Prostate gland (tissue), 2 donors: Measurements from ENCODE around the gene PPM1A. TPM values are rescaled to one million over a fixed set of nuclear protein-coding genes. Genes with fewer than 3 reads are reported as not detected.
"Not testable (repeated sequence)": the region's sequence is repeated elsewhere in the genome, so short reads cannot be mapped to it uniquely, and the experiment has no call there.

Experiments used
- DNase-seq: peaks from one replicate; pipeline ENCODE4 v3.0.0-alpha.2; 2019; ENCODE audit warnings: low spot score
- H3K27ac ChIP-seq, 2 donors: fragments of 200-600 bp; sonication (generic); 2 replicates each; pipeline ENCODE4 v1.5.1; 2017 to 2019
- H3K27me3 ChIP-seq: fragments of 200-600 bp; sonication (generic); replicated peaks from 2 replicates; pipeline ENCODE4 v1.5.1; 2019; ENCODE audit not compliant: insufficient read depth
- H3K36me3 ChIP-seq, 2 donors: fragments of 200-600 bp; sonication (generic); 1 replicate in 1 of 2; 2 replicates in 1 of 2; pipeline versions ENCODE4 v1.5.1 to v1.8.1; 2017 to 2019
- H3K4me1 ChIP-seq: fragments of 200-600 bp; sonication (generic); replicated peaks from 2 replicates; pipeline ENCODE4 v1.5.1; 2019
- H3K4me3 ChIP-seq, 2 donors: fragments of 200-600 bp; sonication (generic); 2 replicates each; pipeline ENCODE4 v1.5.1; 2017 to 2019
- H3K9me3 ChIP-seq: fragments of 200-600 bp; sonication (generic); 2 replicates; pipeline ENCODE4 v1.5.1; 2017
- CTCF ChIP-seq, 4 experiments: fragments of 200-600 bp in 2 of 4; fragments of 450-650 bp in 2 of 4; sonication (generic) in 2 of 4; IDR thresholded peaks; 1 replicate in 3 of 4; 2 replicates in 1 of 4; pipeline ENCODE4 v1.5.1; 2016 to 2019; ENCODE audit warnings: antibody characterized with exemption in 4 of 4, mild to moderate bottlenecking in 2 of 4, moderate library complexity in 2 of 4
- POLR2A ChIP-seq: fragments of 450-650 bp; IDR thresholded peaks from one replicate; pipeline ENCODE4 v1.6.1; 2016; ENCODE audit warnings: antibody characterized with exemption, mild to moderate bottlenecking
- POLR2AphosphoS5 ChIP-seq: sonication (generic); formaldehyde crosslinking; IDR thresholded peaks from one replicate; pipeline ENCODE4 v1.6.1; 2017; ENCODE audit warnings: antibody characterized with exemption
- WGBS: methylation state at CpG from one replicate; pipeline ENCODE4 v1.1.5; 2018; 5-methylcytosine and 5-hydroxymethylcytosine counted together
- intact Hi-C: fragments of 100-400 bp; cut with DNase I; formaldehyde crosslinking; loops from one replicate; pipeline ENCODE4 v1.14.2; 2022
- total RNA-seq, 2 donors: library from RNA; depleted of rRNA; stranded (reverse); fragments of >200 nt; gene quantifications; one replicate each; pipeline ENCODE4 v1.1.0, GENCODE V29; 2016

PPM1A gene
- total RNA-seq, 2 donors from 2014 or later: 41.4 to 50.6 TPM

- WGBS: 50% methylated on average over 4 of the region's 4 CpGs
- intact Hi-C loops: no loop called here
Observed at GRCh38 chr14:60317609-60318008, 68.6 kb downstream of the PPM1A start.

GRCh38 chr14:60320860-60321259, 71.8 kb downstream of the PPM1A start:
- H3K4me1 ChIP-seq, H3K9me3 ChIP-seq, DNase-seq, H3K27ac ChIP-seq, H3K36me3 ChIP-seq, intact Hi-C loops, H3K27me3 ChIP-seq, H3K4me3 ChIP-seq: not testable (repeated sequence)
- 94% methylated on average over 3 of the region's 3 CpGs for WGBS

More at GRCh38 chr14:60317609-60318008, 68.6 kb downstream of the PPM1A start:
- no peak for TF ChIP-seq POLR2AphosphoS5
- Histone ChIP-seq H3K4me1 (no peaks in the 10 kb centered on the region), H3K4me3 (no peak overlapping the region), H3K27ac (no peak overlapping the region), H3K9me3 (no peaks in the 10 kb centered on the region), H3K27me3 (no peaks in the 10 kb centered on the region), H3K36me3 (no peaks in the 10 kb centered on the region)
- DNase-seq: no peak

GRCh38 chr14:60323199-60323896, 74.3 kb downstream of the PPM1A start:
- TF ChIP-seq POLR2A: no peak
- TF ChIP-seq POLR2AphosphoS5: no peak
- TF ChIP-seq CTCF (IDR thresholded peaks at IDR 0.05): no peak
- no peaks in the 10 kb centered on the region for H3K36me3 ChIP-seq
- no peak overlapping the region for H3K27ac ChIP-seq
- H3K4me3 ChIP-seq: no peak overlapping the region
- no peak for DNase-seq
- H3K9me3 ChIP-seq: no peaks in the 10 kb centered on the region
- WGBS: 84% methylated on average over 14 of the region's 14 CpGs
- no peaks in the 10 kb centered on the region for H3K27me3 ChIP-seq
- intact Hi-C loops: no loop called here
- H3K4me1 ChIP-seq: no peaks in the 10 kb centered on the region

- TF ChIP-seq CTCF (IDR thresholded peaks at IDR 0.05) (no peak), POLR2A (no peak), POLR2AphosphoS5 (no peak)
- intact Hi-C loops: no loop called here
- Histone ChIP-seq H3K9me3 (no peaks in the 10 kb centered on the region), H3K4me1 (no peaks in the 10 kb centered on the region), H3K36me3 (no peaks in the 10 kb centered on the region), H3K27me3 (no peaks in the 10 kb centered on the region), H3K27ac (no peak overlapping the region), H3K4me3 (no peak overlapping the region)
- WGBS: 87% methylated on average over 2 of the region's 2 CpGs
- no peak for DNase-seq
Observed at GRCh38 chr14:60324837-60325236, 75.8 kb downstream of the PPM1A start.

GRCh38 chr14:60326274-60326673, 77.3 kb downstream of the PPM1A start:
- WGBS: 75% methylated on average over 2 of the region's 2 CpGs
- no peak for DNase-seq
- TF ChIP-seq POLR2A (no peak), POLR2AphosphoS5 (no peak), CTCF (IDR thresholded peaks at IDR 0.05) (no peak)
- H3K27ac ChIP-seq: no peak overlapping the region
- no peaks in the 10 kb centered on the region for H3K4me1 ChIP-seq
- no peaks in the 10 kb centered on the region for H3K36me3 ChIP-seq
- intact Hi-C loops: no loop called here
- H3K27me3 ChIP-seq: no peaks in the 10 kb centered on the region
- no peak overlapping the region for H3K4me3 ChIP-seq
- no peaks in the 10 kb centered on the region for H3K9me3 ChIP-seq
